Keratinocyte (primary cell): Measurements from ENCODE around the gene LAT. TPM values are rescaled to one million over a fixed set of nuclear protein-coding genes. Genes with fewer than 3 reads are reported as not detected.

Experiments used
- DNase-seq: peaks from one replicate; pipeline ENCODE4 v3.0.0-alpha.2; 2011; ENCODE audit warnings: low read depth, missing footprints, low spot score
- FAIRE-seq: peaks from 2 replicates; lab custom pipeline; 2011; peaks lifted over from hg19 to GRCh38; lab: Jason Lieb, UNC
- H2AFZ ChIP-seq: 2 replicates; pipeline ENCODE4 v1.6.0; 2012; ENCODE audit warnings: low read length, control low read depth, inconsistent platforms; ENCODE audit not compliant: control insufficient read depth
- H3K27ac ChIP-seq: 2 replicates; pipeline ENCODE4 v1.5.1; 2011; ENCODE audit warnings: low read length; ENCODE audit not compliant: control insufficient read depth, insufficient read depth
- H3K27me3 ChIP-seq: 3 replicates; pipeline ENCODE4 v1.6.0; 2011; ENCODE audit warnings: low read length; ENCODE audit not compliant: control insufficient read depth, insufficient read depth; ENCODE audit errors: extremely low read depth
- H3K36me3 ChIP-seq, 2 experiments: 2 replicates in 1 of 2; 3 replicates in 1 of 2; pipeline ENCODE4 v1.5.1; 2011; ENCODE audit warnings: low read length in 2 of 2, mild to moderate bottlenecking in 1 of 2; ENCODE audit not compliant: control insufficient read depth in 2 of 2, insufficient read depth in 2 of 2; ENCODE audit errors: extremely low read depth in 1 of 2
- H3K4me1 ChIP-seq: 3 replicates; pipeline ENCODE4 v1.5.1; 2011; ENCODE audit warnings: low read length; ENCODE audit not compliant: control insufficient read depth, insufficient read depth; ENCODE audit errors: extremely low read depth
- H3K4me2 ChIP-seq: 3 replicates; pipeline ENCODE4 v1.6.0; 2011; ENCODE audit warnings: low read depth, low read length; ENCODE audit not compliant: control insufficient read depth, insufficient read depth; ENCODE audit errors: extremely low read depth
- H3K4me3 ChIP-seq, 3 experiments: fragments of 200-600 bp in 1 of 3; sonication (generic) in 1 of 3; 2 replicates in 2 of 3; 3 replicates in 1 of 3; pipeline ENCODE4 v1.5.1; 2011 to 2016; ENCODE audit warnings: low read length in 3 of 3, mild to moderate bottlenecking in 3 of 3, control low read depth in 2 of 3, inconsistent platforms in 1 of 3, low read depth in 1 of 3, mixed read lengths in 1 of 3, mixed run types in 1 of 3, moderate library complexity in 1 of 3; ENCODE audit not compliant: control insufficient read depth in 2 of 3, insufficient read depth in 2 of 3; ENCODE audit errors: extremely low read depth in 1 of 3
- H3K79me2 ChIP-seq: 2 replicates; pipeline ENCODE4 v1.6.0; 2012; ENCODE audit warnings: low read length; ENCODE audit not compliant: control insufficient read depth, insufficient read depth
- H3K9ac ChIP-seq: 3 replicates; pipeline ENCODE4 v1.6.0; 2011; ENCODE audit warnings: low read length; ENCODE audit not compliant: control insufficient read depth, insufficient read depth; ENCODE audit errors: extremely low read depth
- H3K9me1 ChIP-seq: 3 replicates; pipeline ENCODE4 v1.6.0; 2011; ENCODE audit warnings: low read length; ENCODE audit not compliant: control insufficient read depth, insufficient read depth; ENCODE audit errors: extremely low read depth
- H3K9me3 ChIP-seq: 2 replicates; pipeline ENCODE4 v1.5.1; 2012; ENCODE audit warnings: low read depth, low read length; ENCODE audit not compliant: control insufficient read depth
- H4K20me1 ChIP-seq: 3 replicates; pipeline ENCODE4 v1.6.0; 2011; ENCODE audit warnings: low read length; ENCODE audit not compliant: control insufficient read depth, insufficient read depth; ENCODE audit errors: extremely low read depth
- EZH2 ChIP-seq: IDR thresholded peaks from one replicate; pipeline ENCODE4 v1.6.1; 2012; ENCODE audit warnings: inconsistent platforms, mild to moderate bottlenecking, low read length, moderate library complexity
- dilution Hi-C: fragments of 300-500 bp; cut with MboI; formaldehyde crosslinking; loops from one replicate; pipeline ENCODE4 v1.7.0; 2020; ENCODE audit warnings: low sequenced_read_pairs; ENCODE audit not compliant: extremely low pct_ligation_motif_present
- polyA plus RNA-seq, 5 experiments: library from polyadenylated mRNA; depleted of rRNA in 3 of 5; stranded (reverse) in 3 of 5; stranded (forward) in 1 of 5; unstranded in 1 of 5; fragments of >200 nt; gene quantifications; 1 replicate in 1 of 5; 2 replicates in 3 of 5; 3 replicates in 1 of 5; pipeline versions ENCODE4 v1.2.1 to v1.2.3, GENCODE V29; 2011 to 2012; ENCODE audit warnings: missing spikeins in 2 of 5, low read depth in 1 of 5, low replicate concordance in 1 of 5
- TF ChIP-seq, protein P1 (sequence below), 3 experiments: IDR thresholded peaks in 1 of 3; conservative IDR thresholded peaks in 1 of 3; optimal IDR thresholded peaks in 1 of 3; 2 replicates in 2 of 3; 3 replicates in 1 of 3; pipeline versions ENCODE3 to v1.5.1; 2011; ENCODE audit warnings: low read length in 3 of 3, mild to moderate bottlenecking in 3 of 3, moderate library complexity in 2 of 3, control low read depth in 1 of 3, inconsistent platforms in 1 of 3; ENCODE audit not compliant: insufficient read depth in 2 of 3; ENCODE audit errors: extremely low read depth in 1 of 3

LAT gene
- polyA plus RNA-seq, 1 donor (not counting 4 experiments of a cell fraction or from before 2014, with no cell fraction given) = 1.2 TPM

DNA sequence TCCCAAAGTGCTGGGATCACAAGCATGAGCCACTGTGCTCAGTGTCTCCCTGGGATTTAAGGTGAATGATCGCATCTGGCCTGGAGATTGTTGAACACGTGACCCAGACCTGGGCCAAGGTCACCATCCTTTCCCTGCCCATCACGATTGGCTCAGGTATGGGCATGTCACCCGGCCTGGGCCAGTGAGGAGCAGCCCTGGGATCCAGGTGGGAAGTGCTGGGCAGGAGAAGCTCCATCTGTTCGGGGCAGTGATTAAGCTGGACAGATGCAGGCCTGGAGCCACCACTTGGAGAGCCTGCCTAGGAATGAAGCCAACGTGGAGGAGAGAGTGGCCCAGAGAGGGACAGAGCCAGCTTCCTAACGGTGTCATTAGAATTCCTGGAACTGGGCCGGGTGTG, 6.8 kb downstream of the LAT start:
- H3K27ac ChIP-seq = no peak overlapping the region
- dilution Hi-C loops = no loop called here
- no peak overlapping the region for H3K4me3 ChIP-seq

GRCh38 chr16:28992496-28992895, 7.6 kb downstream of the LAT start:
- no peak for DNase-seq
- Histone ChIP-seq H3K27ac (no peak overlapping the region), H3K4me3 (no peak overlapping the region), H3K4me1 (no peaks in the 10 kb centered on the region), H3K9me1 (no peaks in the 10 kb centered on the region), H3K27me3 (no peaks in the 10 kb centered on the region), H3K36me3 (peaks cover 0 to 10% of the 10 kb centered on the region in 2 experiments), H3K4me2 (no peak overlapping the region), H4K20me1 (no peaks in the 10 kb centered on the region), H3K9ac (no peak overlapping the region), H3K79me2 (no peaks in the 10 kb centered on the region), H3K9me3 (no peaks in the 10 kb centered on the region), H2AFZ (no peak overlapping the region)
- no peak for FAIRE-seq
- dilution Hi-C loops = no loop called here
- TF ChIP-seq EZH2 = no peak
- TF ChIP-seq, protein P1, sequence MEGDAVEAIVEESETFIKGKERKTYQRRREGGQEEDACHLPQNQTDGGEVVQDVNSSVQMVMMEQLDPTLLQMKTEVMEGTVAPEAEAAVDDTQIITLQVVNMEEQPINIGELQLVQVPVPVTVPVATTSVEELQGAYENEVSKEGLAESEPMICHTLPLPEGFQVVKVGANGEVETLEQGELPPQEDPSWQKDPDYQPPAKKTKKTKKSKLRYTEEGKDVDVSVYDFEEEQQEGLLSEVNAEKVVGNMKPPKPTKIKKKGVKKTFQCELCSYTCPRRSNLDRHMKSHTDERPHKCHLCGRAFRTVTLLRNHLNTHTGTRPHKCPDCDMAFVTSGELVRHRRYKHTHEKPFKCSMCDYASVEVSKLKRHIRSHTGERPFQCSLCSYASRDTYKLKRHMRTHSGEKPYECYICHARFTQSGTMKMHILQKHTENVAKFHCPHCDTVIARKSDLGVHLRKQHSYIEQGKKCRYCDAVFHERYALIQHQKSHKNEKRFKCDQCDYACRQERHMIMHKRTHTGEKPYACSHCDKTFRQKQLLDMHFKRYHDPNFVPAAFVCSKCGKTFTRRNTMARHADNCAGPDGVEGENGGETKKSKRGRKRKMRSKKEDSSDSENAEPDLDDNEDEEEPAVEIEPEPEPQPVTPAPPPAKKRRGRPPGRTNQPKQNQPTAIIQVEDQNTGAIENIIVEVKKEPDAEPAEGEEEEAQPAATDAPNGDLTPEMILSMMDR (optimal IDR thresholded peaks at IDR 0.05 in 1 of 3, IDR thresholded peaks at IDR 0.05 in 1 of 3, conservative IDR thresholded peaks at IDR 0.05 in 1 of 3; ENCODE audit: extremely low read depth in 1 of 3, insufficient read depth in 2 of 3, low read length in 3 of 3) = no peak

More for the DNA sequence above, 6.8 kb downstream of the LAT start:
- Histone ChIP-seq H3K4me2 (no peak overlapping the region), H3K79me2 (no peaks in the 10 kb centered on the region), H3K9ac (no peak overlapping the region), H3K27me3 (no peaks in the 10 kb centered on the region), H3K9me1 (no peaks in the 10 kb centered on the region), H3K36me3 (peaks cover 0 to 14% of the 10 kb centered on the region in 2 experiments), H3K9me3 (no peaks in the 10 kb centered on the region), H3K4me1 (no peaks in the 10 kb centered on the region), H4K20me1 (no peaks in the 10 kb centered on the region), H2AFZ (no peak overlapping the region)
- FAIRE-seq (no peak), DNase-seq (no peak)
- TF ChIP-seq EZH2 = no peak
- TF ChIP-seq, protein P1 (optimal IDR thresholded peaks at IDR 0.05 in 1 of 3, IDR thresholded peaks at IDR 0.05 in 1 of 3, conservative IDR thresholded peaks at IDR 0.05 in 1 of 3; ENCODE audit: extremely low read depth in 1 of 3, insufficient read depth in 2 of 3, low read length in 3 of 3) = no peak
